Hepatocyte (in vitro differentiated cells): ENCODE data around the gene UBE2N.

Experiments used
- EZH2 ChIP-seq: fragments of 200-600 bp; sonication (generic); IDR thresholded peaks from 2 replicates; pipeline ENCODE4 v1.6.1; 2016; ENCODE audit warnings: antibody characterized with exemption, mild to moderate bottlenecking, borderline replicate concordance
- EZH2phosphoT487 ChIP-seq: fragments of 200-600 bp; sonication (generic); IDR thresholded peaks from one replicate; pipeline ENCODE4 v1.6.1; 2018; ENCODE audit warnings: antibody characterized with exemption, mild to moderate bottlenecking, low read depth, moderate library complexity; ENCODE audit not compliant: unreplicated experiment, severe bottlenecking
- TF ChIP-seq, protein P1 (sequence below): fragments of 200-600 bp; sonication (generic); IDR thresholded peaks from 2 replicates; pipeline ENCODE4 v1.5.1; 2016; ENCODE audit warnings: antibody characterized with exemption, mild to moderate bottlenecking; ENCODE audit not compliant: poor library complexity

DNA sequence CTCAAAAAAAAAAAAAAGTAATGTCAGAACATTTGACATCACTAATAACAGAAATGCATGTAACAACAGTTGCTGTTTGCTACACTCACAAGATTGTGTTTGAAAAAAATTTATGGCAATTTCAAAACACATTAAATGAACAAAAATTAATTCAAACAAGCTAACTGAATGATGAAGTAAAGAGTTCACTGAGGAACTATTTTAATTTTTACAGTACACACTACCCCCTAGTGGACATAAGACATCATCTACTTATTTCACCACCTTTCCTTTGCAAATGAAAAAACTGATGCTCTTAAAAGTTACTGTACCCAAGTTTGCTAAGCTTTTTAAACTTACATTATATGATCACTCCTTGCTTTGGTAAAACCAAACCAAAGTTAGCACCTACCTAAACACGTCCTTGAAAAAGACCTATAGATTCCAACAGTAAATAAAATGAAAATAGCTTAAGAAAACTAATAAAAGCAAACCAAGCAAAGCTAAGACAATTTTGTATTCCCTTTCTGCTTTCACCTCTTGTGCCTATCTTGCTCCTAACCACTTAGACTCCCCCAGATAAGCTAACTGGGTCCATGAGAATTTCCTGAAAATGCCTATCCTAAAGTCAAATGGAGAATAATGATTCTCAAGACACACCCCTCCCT is 22.2 kb downstream of the UBE2N start:
- TF ChIP-seq EZH2: no peak
- TF ChIP-seq, protein P1, sequence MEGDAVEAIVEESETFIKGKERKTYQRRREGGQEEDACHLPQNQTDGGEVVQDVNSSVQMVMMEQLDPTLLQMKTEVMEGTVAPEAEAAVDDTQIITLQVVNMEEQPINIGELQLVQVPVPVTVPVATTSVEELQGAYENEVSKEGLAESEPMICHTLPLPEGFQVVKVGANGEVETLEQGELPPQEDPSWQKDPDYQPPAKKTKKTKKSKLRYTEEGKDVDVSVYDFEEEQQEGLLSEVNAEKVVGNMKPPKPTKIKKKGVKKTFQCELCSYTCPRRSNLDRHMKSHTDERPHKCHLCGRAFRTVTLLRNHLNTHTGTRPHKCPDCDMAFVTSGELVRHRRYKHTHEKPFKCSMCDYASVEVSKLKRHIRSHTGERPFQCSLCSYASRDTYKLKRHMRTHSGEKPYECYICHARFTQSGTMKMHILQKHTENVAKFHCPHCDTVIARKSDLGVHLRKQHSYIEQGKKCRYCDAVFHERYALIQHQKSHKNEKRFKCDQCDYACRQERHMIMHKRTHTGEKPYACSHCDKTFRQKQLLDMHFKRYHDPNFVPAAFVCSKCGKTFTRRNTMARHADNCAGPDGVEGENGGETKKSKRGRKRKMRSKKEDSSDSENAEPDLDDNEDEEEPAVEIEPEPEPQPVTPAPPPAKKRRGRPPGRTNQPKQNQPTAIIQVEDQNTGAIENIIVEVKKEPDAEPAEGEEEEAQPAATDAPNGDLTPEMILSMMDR: peak; percentile 71
- no peak for TF ChIP-seq EZH2phosphoT487
